Left cardiac atrium (tissue), 4 donors: ENCODE data around the gene ARHGEF12. TPM values are rescaled to one million over a fixed set of nuclear protein-coding genes. Genes with fewer than 3 reads are reported as not detected.

ENCODE experiments used
- ATAC-seq, 2 donors: fragments of 200-7000 bp; cut with Tn5 transposase; one replicate each; pipeline ENCODE4 v1.9.1; 2020; ENCODE audit warnings: mild to moderate bottlenecking in 2 of 2, moderate library complexity in 2 of 2
- DNase-seq: peaks from one replicate; pipeline ENCODE4 v3.0.0-alpha.2; 2020
- intact Hi-C, 2 donors: fragments of 100-400 bp; cut with DNase I; formaldehyde crosslinking; loops; one replicate each; pipeline versions ENCODE4 v1.14.1 to v1.15.1; 2022 to 2023
- total RNA-seq, 2 donors: library from RNA; stranded (reverse); fragmentation: NEBNext Ultra II Directional; extraction: Animal tissue kit (Norgen Biotek cat#: 25700); gene quantifications; one replicate each; pipeline ENCODE4 v1.2.1, GENCODE V29; 2021
- donor health status: DM: no; HTN: yes; CAD: no.
- donor health status: DM: no; HTN: yes; CAD: no; lungs with severe emphysema.
- donor health status: DM: yes; HTN: yes; CAD: no.
- donor health status: Dilated cardiomyopathy.

Gene ARHGEF12
- total RNA-seq, 2 donors from 2014 or later = 76.4 to 92.3 TPM

DNA sequence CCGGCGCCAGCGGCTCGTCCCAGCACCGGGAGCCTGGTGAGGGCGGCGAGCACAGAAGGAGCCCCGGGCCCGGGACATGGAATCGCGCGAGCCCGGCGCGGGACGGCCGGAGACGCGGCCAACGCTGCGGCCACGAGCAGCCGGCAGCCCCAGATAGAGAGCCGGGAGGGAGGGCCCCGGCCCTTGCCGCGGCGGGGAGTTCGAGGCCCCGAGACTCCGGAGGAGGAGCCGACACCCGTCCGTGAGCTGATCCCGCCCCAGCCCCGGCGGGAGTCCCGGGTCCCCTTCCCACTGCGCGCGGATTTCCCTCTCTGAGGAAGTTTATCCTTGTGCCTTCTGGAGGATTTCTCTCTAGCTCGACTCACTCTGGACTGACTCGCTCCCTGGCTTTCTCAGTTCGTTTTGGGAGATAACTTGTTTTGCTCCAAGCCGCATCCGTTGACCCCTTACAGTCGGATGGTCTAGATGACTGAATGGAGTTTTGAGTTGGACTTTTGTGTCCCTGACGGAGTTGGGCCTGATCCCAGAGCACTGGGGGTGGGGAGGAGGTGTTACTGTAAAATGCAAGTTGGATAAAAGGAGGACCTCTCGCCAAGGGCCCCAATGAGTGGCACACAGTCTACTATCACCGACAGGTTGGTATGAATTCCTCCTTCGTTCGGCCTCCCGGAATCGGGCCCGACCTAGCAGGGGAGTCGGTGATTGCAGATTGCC lies 585 bp downstream of the ARHGEF12 start:
- intact Hi-C loops = loop anchor here (5.0 to 10.0 kb wide), 3 partner anchors 88 to 138 kb away; no protein-coding TSS in a partner anchor
- ATAC-seq = peak; percentile 39 to 53
- peak; percentile 63 for DNase-seq

GRCh38 chr11:120337355-120338106 lies 1.3 kb downstream of the ARHGEF12 start:
- DNase-seq (no peak), ATAC-seq (no peak)
- intact Hi-C loops = loop anchor here (5.0 to 10.0 kb wide), 3 partner anchors 87 to 137 kb away; no protein-coding TSS in a partner anchor

GRCh38 chr11:120338107-120338933 lies 2.1 kb downstream of the ARHGEF12 start:
- intact Hi-C loops = loop anchor here (5.0 to 10.0 kb wide), 3 partner anchors 86 to 136 kb away; no protein-coding TSS in a partner anchor
- no peak for ATAC-seq
- no peak for DNase-seq

DNA sequence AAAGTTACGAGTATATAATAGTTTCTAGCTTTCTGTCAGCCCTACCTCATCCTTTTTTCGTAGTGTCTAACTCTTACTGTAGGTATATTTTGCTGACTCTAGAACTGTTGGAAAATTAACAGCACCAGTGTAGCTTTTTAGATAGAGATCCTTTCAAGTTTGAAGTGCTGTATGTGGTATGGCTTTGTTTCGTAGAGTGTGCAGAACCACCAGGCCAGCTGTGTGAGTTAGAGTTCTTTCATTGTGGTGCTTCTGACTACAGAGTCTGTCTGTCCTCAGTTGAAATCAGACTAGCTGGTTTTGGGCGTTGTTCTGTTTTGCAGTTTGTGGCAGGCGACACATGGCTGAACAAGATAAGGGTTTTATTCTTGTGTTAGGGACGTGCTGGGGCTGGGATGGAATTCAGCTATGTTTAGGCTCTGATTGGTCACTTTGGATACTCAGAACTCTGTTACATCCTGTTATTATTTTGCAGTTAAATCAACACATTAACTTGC lies 3.2 kb downstream of the ARHGEF12 start:
- DNase-seq (peak; percentile 42), ATAC-seq (peak in 1 of 2 donors; percentile 3)
- intact Hi-C loops = loop anchor here (5.0 to 10.0 kb wide), 3 partner anchors 85 to 135 kb away; no protein-coding TSS in a partner anchor

DNA sequence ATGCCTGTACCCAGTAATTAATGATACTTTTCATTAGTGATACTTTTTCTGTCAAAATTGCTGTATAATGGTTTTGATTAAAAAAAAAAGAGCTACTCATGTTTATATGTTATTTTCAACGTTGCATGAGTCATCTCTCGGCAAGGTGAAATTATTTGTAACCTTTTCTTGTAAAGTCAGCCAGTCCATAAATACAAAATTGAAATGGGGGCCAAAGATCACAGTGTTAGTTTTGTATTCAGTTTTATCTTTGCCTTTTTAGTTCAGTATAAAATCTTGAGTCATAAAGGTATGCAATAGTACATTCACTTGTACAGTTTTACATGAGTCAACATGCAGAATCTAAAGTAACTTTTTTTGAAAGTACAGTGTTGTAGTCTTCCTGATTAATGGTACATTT lies 4.3 kb downstream of the ARHGEF12 start:
- ATAC-seq (no peak), DNase-seq (no peak)
- intact Hi-C loops = loop anchor here in 1 of 2 donors (10.0 kb wide), 1 partner anchor 54 kb away; no protein-coding TSS in a partner anchor

DNA sequence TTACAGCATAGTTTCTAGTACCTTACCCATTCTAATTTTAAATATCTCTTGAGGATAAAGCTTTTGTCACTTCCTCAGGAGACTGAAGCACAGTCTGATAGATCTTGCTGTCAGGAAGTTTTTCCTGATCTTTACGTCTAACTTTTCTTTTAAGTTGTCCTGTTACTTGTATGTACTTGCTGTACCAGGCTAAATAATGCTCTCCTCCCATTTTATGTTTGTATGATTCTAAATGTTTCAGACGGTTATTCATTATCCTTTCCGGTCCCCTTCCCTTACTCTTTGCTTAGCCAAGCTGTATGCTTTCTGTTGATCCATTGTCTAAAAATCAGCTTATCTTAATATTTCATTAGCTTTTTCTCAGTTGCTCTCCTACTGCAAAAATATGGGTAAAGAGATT lies 6.0 kb downstream of the ARHGEF12 start:
- no peak for ATAC-seq
- intact Hi-C loops = loop anchor here in 1 of 2 donors (10.0 kb wide), 1 partner anchor 53 kb away; no protein-coding TSS in a partner anchor
- DNase-seq = no peak

- intact Hi-C loops = loop anchor here in 1 of 2 donors (10.0 kb wide), 1 partner anchor 52 kb away; no protein-coding TSS in a partner anchor
- ATAC-seq (no peak), DNase-seq (no peak)
Measured at GRCh38 chr11:120342678-120343077, 6.5 kb downstream of the ARHGEF12 start.

DNA sequence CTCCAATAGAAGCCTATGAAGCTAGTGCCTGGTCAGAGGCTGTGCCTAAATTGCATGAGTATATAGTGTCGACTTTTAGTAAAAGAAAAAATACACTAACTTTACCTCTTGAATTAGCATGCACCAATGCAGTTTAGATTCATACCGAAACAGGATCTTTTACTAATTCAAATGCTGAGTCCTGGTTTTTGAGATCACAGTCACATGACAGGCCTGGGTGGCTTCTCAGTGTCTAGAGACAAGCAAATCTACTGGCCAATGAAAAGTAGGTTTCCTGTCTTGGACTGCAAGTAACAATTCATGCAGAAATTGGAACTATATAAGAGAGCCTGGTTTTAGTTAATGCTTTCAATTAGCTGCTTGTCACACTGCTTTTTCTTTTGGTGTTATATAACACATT lies 7.2 kb downstream of the ARHGEF12 start:
- DNase-seq (no peak), ATAC-seq (peak in 1 of 2 donors; percentile 30)
- intact Hi-C loops = loop anchor here in 1 of 2 donors (10.0 kb wide), 1 partner anchor 51 kb away; no protein-coding TSS in a partner anchor

DNA sequence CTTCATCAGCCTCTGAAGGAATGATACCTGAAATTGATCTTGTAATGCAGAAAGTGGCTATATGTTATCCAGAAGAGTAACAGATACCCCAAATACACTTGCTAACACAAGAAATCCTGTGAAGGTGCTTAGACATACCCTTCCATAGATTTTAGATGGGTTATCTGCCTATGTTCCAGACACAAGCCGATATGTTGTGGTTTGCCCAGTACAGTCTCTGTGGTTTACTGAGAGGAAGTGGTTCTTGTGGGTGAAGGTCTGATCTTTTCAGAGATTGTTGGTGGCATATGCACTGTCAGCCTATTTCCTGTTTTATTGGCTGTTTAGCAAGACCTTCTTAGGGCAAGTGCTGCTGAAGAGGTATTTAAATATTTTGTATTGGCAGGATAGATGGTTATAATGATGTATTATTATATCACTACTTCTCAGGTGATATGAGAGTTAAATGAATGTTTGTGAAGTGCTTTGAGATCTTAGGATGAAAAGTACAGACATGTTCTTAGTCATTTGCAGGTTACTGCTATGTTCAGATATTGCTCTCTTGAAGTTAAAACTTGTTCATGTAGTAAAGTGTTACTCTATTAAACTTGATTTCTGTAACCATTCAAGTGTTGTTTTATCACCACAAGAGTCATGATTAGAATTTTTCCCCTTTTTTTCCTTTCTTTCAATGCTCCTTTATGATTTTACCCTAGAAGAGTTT lies 8.2 kb downstream of the ARHGEF12 start:
- intact Hi-C loops = loop anchor here in 1 of 2 donors (10.0 kb wide), 1 partner anchor 50 kb away; no protein-coding TSS in a partner anchor
- DNase-seq = no peak
- peak in 1 of 2 donors; percentile 18 for ATAC-seq

DNA sequence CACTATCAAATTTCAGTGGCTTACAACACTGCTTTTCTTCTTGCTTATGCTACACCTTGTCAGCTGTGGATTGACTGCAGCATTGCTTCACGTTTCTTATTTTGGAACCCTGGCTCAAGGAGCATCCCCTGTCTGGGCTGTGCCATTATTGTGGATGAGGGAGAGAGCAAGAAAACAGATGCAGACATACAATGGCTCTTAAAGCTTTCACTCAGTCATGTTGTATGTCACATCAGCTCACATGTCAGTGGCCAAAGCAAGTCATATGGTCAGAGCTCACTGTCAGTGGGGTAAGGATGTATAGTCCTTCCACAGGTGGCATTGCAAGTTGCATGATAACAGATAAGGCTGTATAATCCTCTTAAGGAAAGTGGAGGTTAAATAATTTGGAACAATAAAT lies 10.0 kb downstream of the ARHGEF12 start:
- intact Hi-C loops = loop anchor here in 1 of 2 donors (10.0 kb wide), 1 partner anchor 49 kb away; no protein-coding TSS in a partner anchor
- no peak for DNase-seq
- ATAC-seq = no peak

DNA sequence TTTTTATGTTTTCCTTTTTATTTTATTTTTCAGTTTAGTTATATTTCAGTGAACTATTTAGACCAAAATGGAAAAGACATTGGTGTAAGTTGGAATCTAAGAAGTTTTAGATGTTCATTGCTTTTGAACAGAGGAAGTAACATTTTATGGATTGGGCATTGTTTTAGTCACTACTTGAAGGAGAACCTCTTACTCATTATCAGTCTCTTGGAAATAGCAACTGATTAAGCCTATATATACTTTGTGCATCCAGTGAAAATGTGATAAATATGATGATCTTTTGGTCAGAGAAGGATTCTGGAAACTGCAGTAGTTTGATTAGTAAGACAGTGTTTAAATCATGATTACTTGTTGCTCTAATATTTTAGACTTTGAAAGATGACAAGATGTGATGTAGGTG lies 14.4 kb downstream of the ARHGEF12 start:
- intact Hi-C loops = no loop called here
- ATAC-seq (no peak), DNase-seq (no peak)

- no peak for DNase-seq
- intact Hi-C loops = no loop called here
- peak in 1 of 2 donors; percentile 9 for ATAC-seq
Measured at GRCh38 chr11:120352405-120352804, 16.2 kb downstream of the ARHGEF12 start.

DNA sequence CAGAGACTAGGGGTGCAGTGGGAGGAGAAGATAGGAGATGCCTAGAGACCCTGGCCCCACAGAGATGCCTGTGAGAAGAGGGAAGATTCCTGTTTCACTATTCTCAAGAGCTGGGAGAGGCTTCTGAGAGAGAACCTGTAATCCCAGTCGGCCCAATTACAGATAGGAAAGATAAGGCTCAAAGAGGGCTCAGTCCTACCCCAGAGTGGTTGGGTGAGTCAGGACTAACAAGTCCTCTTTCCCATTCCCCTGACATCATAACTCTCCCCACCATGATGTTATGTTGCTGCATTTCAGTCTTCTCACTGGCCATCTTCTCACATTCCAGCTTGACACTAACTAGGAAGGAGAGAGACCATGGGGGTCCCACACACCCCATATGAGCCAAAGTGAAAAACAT lies 17.9 kb downstream of the ARHGEF12 start:
- intact Hi-C loops = no loop called here
- DNase-seq = no peak
- ATAC-seq = peak in 1 of 2 donors; percentile 30

GRCh38 chr11:120354779-120355178 lies 18.6 kb downstream of the ARHGEF12 start:
- intact Hi-C loops = no loop called here
- DNase-seq (no peak), ATAC-seq (no peak)

GRCh38 chr11:120357620-120358019 lies 21.4 kb downstream of the ARHGEF12 start:
- intact Hi-C loops = no loop called here
- no peak for DNase-seq
- ATAC-seq = no peak

DNA sequence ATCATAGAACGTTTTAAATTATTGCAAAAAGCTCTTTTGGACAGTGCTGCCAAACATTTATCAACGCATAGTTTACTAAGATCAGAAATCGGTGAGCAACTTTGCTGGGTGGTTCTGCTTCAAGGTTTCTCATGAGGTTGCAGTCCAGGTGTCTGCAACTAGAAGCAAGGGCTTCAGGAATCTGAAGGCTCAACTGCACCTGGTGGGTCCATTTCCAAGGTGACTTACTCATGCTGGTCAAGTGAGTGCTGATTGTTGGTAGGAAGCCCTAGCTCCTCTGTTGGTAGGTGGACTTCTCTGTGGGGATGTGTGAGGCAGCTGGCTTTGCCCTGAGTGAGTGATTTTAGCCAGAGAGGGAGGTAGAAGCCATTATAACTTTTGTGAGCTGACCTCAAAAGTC lies 22.5 kb downstream of the ARHGEF12 start:
- no peak for ATAC-seq
- DNase-seq = no peak
- intact Hi-C loops = no loop called here

GRCh38 chr11:120363436-120363835 lies 27.2 kb downstream of the ARHGEF12 start:
- DNase-seq (no peak), ATAC-seq (no peak)
- intact Hi-C loops = no loop called here

GRCh38 chr11:120365512-120365911 lies 29.3 kb downstream of the ARHGEF12 start:
- DNase-seq = no peak
- intact Hi-C loops = no loop called here
- no peak for ATAC-seq
